Central memory CD8-positive, alpha-beta T cell (primary cell): Measurements from ENCODE around the gene DNAI4.

ENCODE experiments used
- ATAC-seq: fragments of 150-1000 bp; cut with Tn5 transposase; replicated peaks from 2 replicates; pipeline ENCODE4 v1.10.0; 2022; ENCODE audit warnings: mild to moderate bottlenecking, moderate FRiP score, moderate number of reproducible peaks; ENCODE audit not compliant: poor library complexity, severe bottlenecking; ENCODE audit errors: extremely low read depth
- DNase-seq, 2 donors: peaks; one replicate each; pipeline ENCODE4 v3.0.0; 2021; ENCODE audit warnings: low spot score in 2 of 2
- H3K27ac Mint-ChIP-seq: one replicate; pipeline ENCODE4 v1.8.0; 2022; ENCODE audit warnings: low read depth, mild to moderate bottlenecking, moderate library complexity, mixed read lengths
- H3K27me3 Mint-ChIP-seq: one replicate; pipeline ENCODE4 v1.8.0; 2022; ENCODE audit warnings: mixed read lengths
- H3K36me3 Mint-ChIP-seq: one replicate; pipeline ENCODE4 v1.8.0; 2022; ENCODE audit warnings: mild to moderate bottlenecking, moderate library complexity, mixed read lengths; ENCODE audit not compliant: insufficient read depth
- H3K4me1 Mint-ChIP-seq: one replicate; pipeline ENCODE4 v1.8.0; 2022; ENCODE audit warnings: mixed read lengths
- H3K4me3 Mint-ChIP-seq: one replicate; pipeline ENCODE4 v1.8.0; 2022; ENCODE audit warnings: mild to moderate bottlenecking, moderate library complexity, mixed read lengths
- H3K9me3 Mint-ChIP-seq: one replicate; pipeline ENCODE4 v1.8.0; 2022; ENCODE audit warnings: mixed read lengths

The DNAI4 gene

DNA sequence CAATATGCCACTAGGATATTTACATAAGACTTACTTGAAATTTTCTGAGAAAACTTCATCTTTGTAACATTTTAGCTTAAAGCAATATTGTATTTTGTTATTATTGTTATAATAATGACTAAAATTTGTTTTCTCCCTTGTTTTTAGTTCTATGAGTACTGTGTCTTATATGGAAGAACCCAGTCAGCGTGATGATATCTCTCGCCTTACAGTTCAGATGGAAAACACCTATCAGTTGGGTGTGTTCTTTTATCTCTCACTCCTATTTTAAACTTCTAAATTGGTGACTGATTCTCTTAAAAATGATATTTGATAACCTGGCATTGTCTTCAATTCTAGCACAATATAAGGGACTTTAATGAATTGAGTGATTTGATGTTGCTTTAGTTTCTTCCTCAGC is 154.4 kb downstream of the DNAI4 start:
- no peak for ATAC-seq
- DNase-seq, result no peak
- H3K4me3 Mint-ChIP-seq, result peak overlapping the region; percentile 55
- no peaks in the 10 kb centered on the region for H3K36me3 Mint-ChIP-seq
- no peaks in the 10 kb centered on the region for H3K9me3 Mint-ChIP-seq
- peak overlapping the region; percentile 47 for H3K27ac Mint-ChIP-seq
- peaks cover 20% of the 10 kb centered on the region for H3K4me1 Mint-ChIP-seq
- peaks cover 3% of the 10 kb centered on the region for H3K27me3 Mint-ChIP-seq

DNA sequence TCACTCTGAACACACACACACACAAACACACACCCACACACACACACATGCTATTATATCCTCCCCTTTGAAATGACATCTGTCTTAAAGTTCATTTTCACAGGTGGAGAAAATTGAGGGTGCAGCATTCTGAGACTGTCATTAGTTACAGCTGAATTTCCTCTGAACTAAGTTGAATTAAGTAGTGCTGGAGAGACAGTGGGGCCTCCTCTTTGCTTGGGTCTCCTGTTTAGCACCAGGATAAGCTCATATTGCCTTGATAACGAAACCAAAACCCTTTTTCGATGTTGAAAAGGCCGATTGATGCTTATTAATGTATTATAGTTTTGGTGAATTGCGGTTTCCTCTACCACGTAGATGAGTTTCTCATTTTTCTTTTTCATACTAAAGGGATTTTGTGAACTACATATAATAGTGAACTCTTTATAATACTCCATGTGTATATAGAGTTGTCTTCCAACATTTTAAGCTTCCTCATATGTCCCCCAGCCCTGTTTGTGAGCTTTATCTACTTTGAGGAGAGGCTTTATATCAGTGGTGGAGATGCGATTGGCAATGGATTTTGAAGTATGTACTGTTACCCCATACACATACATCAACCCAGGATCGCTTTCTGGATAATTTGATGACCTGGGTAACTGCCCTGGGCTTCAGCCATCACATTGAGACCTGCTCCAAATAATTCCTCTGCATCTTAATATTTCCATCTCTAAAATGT is 155.0 kb downstream of the DNAI4 start:
- ATAC-seq (peak; percentile 73), DNase-seq (no peak)
- peaks cover 20% of the 10 kb centered on the region for H3K4me1 Mint-ChIP-seq
- H3K9me3 Mint-ChIP-seq, result no peaks in the 10 kb centered on the region
- H3K27me3 Mint-ChIP-seq, result no peaks in the 10 kb centered on the region
- H3K36me3 Mint-ChIP-seq, result no peaks in the 10 kb centered on the region
- peak overlapping the region; percentile 55 for H3K4me3 Mint-ChIP-seq
- H3K27ac Mint-ChIP-seq, result peak overlapping the region; percentile 47

DNA sequence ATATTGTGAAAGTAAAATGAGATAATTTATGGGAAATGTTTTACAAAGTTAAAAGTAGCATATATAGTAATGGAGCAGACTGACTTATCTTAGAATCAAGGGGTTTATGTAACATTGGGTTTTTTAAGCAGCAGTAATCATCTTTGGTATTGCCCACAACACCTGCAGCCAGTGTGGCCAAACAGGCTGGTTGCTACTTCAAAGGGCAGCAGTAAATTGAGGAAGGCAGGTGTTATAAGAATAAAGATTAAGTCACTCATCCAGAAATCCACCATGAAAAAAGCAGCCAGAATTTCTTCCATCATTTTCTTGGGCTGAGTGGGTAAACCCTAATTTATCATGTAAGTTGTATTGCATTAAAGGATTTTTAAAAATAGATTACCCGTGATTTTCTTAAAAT is 155.7 kb downstream of the DNAI4 start:
- Mint-ChIP-seq H3K4me3 (peak overlapping the region; percentile 55), H3K4me1 (peaks cover 20% of the 10 kb centered on the region), H3K27ac (peak overlapping the region; percentile 47), H3K36me3 (no peaks in the 10 kb centered on the region), H3K27me3 (no peaks in the 10 kb centered on the region), H3K9me3 (no peaks in the 10 kb centered on the region)
- ATAC-seq, result no peak
- DNase-seq, result no peak

DNA sequence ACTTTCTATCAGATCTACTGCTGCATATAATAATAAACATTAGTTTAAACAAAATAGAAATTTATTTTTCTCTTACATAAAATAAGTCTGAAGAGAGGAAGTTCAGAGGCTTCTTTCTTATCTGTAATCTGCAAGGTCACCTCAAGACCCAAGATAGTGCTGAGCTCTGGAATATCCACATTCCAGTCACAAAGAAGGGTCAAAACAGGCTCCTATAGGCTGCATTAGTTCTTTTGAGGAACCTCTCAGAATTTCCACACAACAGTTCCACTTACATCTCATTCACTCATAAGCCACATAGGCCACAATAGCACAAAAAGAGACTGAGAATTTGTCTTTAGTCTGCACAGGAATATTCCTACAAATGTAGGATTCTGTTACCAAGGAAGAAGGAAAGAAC is 157.0 kb downstream of the DNAI4 start:
- Mint-ChIP-seq H3K9me3 (no peaks in the 10 kb centered on the region), H3K36me3 (no peaks in the 10 kb centered on the region), H3K4me1 (peaks cover 20% of the 10 kb centered on the region), H3K27ac (no peak overlapping the region), H3K27me3 (peaks cover 1% of the 10 kb centered on the region), H3K4me3 (no peak overlapping the region)
- no peak for DNase-seq
- no peak for ATAC-seq

DNA sequence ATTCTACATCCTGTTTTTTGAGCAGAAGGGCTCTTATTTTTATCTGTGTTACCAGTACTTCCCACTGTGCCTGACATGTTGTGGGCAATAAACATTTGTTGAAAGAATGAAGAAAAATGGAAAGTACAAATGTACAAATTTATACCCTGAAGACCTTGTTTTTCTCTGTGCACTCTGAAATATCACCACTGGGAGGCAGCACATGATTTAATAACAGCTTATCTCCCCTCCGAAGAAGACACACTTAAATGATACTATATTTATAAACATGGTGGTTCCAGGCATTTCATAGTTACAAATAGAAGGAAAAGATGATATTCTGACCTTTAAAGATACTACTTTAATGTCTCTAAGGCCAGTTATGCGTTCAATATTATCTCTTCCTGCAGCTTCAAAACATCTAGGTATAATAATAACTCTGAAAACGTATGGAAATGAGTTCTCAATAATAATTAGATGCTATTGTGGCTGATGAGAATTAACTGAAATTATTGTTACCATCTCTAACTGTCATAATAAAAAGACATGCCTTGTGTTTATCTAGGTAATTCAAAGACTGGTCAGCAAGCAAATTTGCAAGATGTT is 159.6 kb downstream of the DNAI4 start:
- ATAC-seq, result no peak
- H3K9me3 Mint-ChIP-seq, result no peaks in the 10 kb centered on the region

More for the DNA sequence above, 159.6 kb downstream of the DNAI4 start:
- peak in 1 of 2 donors; percentile 26 for DNase-seq
- H3K27ac Mint-ChIP-seq, result no peak overlapping the region
- H3K4me3 Mint-ChIP-seq, result no peak overlapping the region
- peaks cover 14% of the 10 kb centered on the region for H3K4me1 Mint-ChIP-seq
- no peaks in the 10 kb centered on the region for H3K36me3 Mint-ChIP-seq
- peaks cover 8% of the 10 kb centered on the region for H3K27me3 Mint-ChIP-seq
